Heart left ventricle (tissue), 13 donors: Measurements from ENCODE around the gene NOTUM.

Source experiments
- CTCF ChIP-seq, 12 donors: fragments of 200-600 bp; sonication (generic) in 4 of 12; IDR thresholded peaks; one replicate each; pipeline versions ENCODE4 v1.5.0 to v1.8.0; 2018 to 2022; ENCODE audit warnings: antibody characterized with exemption in 12 of 12, mild to moderate bottlenecking in 5 of 12
- POLR2A ChIP-seq, 2 donors: fragments of 450-650 bp; IDR thresholded peaks; one replicate each; pipeline ENCODE4 v1.6.1; 2017; ENCODE audit warnings: antibody characterized with exemption in 2 of 2, mild to moderate bottlenecking in 2 of 2, moderate library complexity in 2 of 2
- donor health status: ischemic (EF 13 %, LVEDD 7.1; RV severe dilation, severe dysfunction).
- donor health status: DM: no; HTN: yes; CAD: no.
- donor health status: DM: no; HTN: no; CAD: no.
- donor health status: ischemic (EF 25% LVEDD 6.9; RV normal size, moderate dysfunction).
- donor health status: ischemic (EF 25% LVEDD 5.7; RV mildly dilated, moderate dysfunction).
- donor health status: ischemic (EF 35%, LVEDD 5.7; RV mildly dilated, moderate dysfunction).
- donor health status: nonischemic (EF 11% LVEDD 7.7; RV severe dilation, severe dysfunction).
- donor health status: DM: yes; HTN: yes; CAD: no.
- donor health status: PGD.
- donor health status: ischemic (EF 29% LVEDD 5.4; RV normal size, mild dysfunction).
- donor health status: nonischemic (EF 23%, LVEDD 6.1; RV moderate dilation, normal function).

- no peak for TF ChIP-seq CTCF (IDR thresholded peaks at IDR 0.05)
- TF ChIP-seq POLR2A (IDR thresholded peaks at IDR 0.05), result no peak
Observed at GRCh38 chr17:81955058-81955681, 5.8 kb downstream of the NOTUM start.
